Kasumi-1 (cell line): ENCODE results near the gene ATP5F1C.
A peak's percentile ranks its signal among the peaks of the same experiment; 100 is the strongest.
"Not testable (repeated sequence)": the region's sequence is repeated elsewhere in the genome, so short reads cannot be mapped to it uniquely, and the experiment has no call there.

Experiments
- DNase-seq, 2 experiments: peaks; one replicate each; lab custom pipeline; 2025; lab: John Stamatoyannopoulos, UW

The ATP5F1C gene

GRCh38 chr10:7794251-7795026 lies 6.5 kb downstream of the ATP5F1C start:
- no peak for DNase-seq

- DNase-seq: no peak
These were observed 7.6 kb downstream of the ATP5F1C start for GRCh38 chr10:7795605-7796004.

GRCh38 chr10:7797582-7797981 lies 9.6 kb downstream of the ATP5F1C start:
- peak; percentile 32 to 33 for DNase-seq

- no peak for DNase-seq
These were observed 14.6 kb downstream of the ATP5F1C start for GRCh38 chr10:7802606-7803005.

GRCh38 chr10:7804216-7804615 lies 16.2 kb downstream of the ATP5F1C start:
- DNase-seq: no peak

- no peak for DNase-seq
These were observed 16.8 kb downstream of the ATP5F1C start for GRCh38 chr10:7804741-7805140.

- no peak for DNase-seq
These were observed 20.8 kb downstream of the ATP5F1C start for GRCh38 chr10:7808686-7809267.

- no peak for DNase-seq
These were observed 22.5 kb downstream of the ATP5F1C start for GRCh38 chr10:7810443-7810842.

- no peak for DNase-seq
These were observed 23.0 kb downstream of the ATP5F1C start for GRCh38 chr10:7811000-7811399.

- not testable (repeated sequence) for DNase-seq
These were observed 23.8 kb downstream of the ATP5F1C start for GRCh38 chr10:7811743-7812142.

GRCh38 chr10:7813481-7813880 lies 25.5 kb downstream of the ATP5F1C start:
- DNase-seq: no peak

- no peak for DNase-seq
These were observed 29.6 kb downstream of the ATP5F1C start for GRCh38 chr10:7817576-7817975.

- no peak for DNase-seq
These were observed 30.0 kb downstream of the ATP5F1C start for GRCh38 chr10:7817984-7818294.

- DNase-seq: peak; percentile 93 to 95
These were observed 30.5 kb downstream of the ATP5F1C start, which contains the start of gene TAF3 for GRCh38 chr10:7818295-7819120. TSS of gene TAF3 (plus strand) at chr10:7818505. CDS start at chr10:7818710, 205 bp downstream.

GRCh38 chr10:7819121-7819460 lies 31.1 kb downstream of the ATP5F1C start:
- peak; percentile 84 to 90 for DNase-seq

- no peak for DNase-seq
These were observed 36.3 kb downstream of the ATP5F1C start for GRCh38 chr10:7824251-7824650.

- DNase-seq: peak in 1 of 2 experiments; percentile 19
These were observed 39.0 kb downstream of the ATP5F1C start for GRCh38 chr10:7826971-7827370.

- DNase-seq: no peak
These were observed 41.4 kb downstream of the ATP5F1C start for GRCh38 chr10:7829289-7829834.

GRCh38 chr10:7832060-7832459 lies 44.1 kb downstream of the ATP5F1C start:
- DNase-seq: no peak

GRCh38 chr10:7833210-7833609 lies 45.2 kb downstream of the ATP5F1C start:
- DNase-seq: no peak

GRCh38 chr10:7834262-7834661 lies 46.3 kb downstream of the ATP5F1C start:
- DNase-seq: no peak

GRCh38 chr10:7836571-7836970 lies 48.6 kb downstream of the ATP5F1C start:
- no peak for DNase-seq

GRCh38 chr10:7846591-7846990 lies 58.6 kb downstream of the ATP5F1C start:
- no peak for DNase-seq
